PC-3 (cell line): ENCODE results near the gene TNFSF10.

ENCODE experiments used
- EZH2 ChIP-seq: fragments of 300-600 bp; sonication (generic); IDR thresholded peaks from one replicate; pipeline ENCODE4 v1.6.1; 2017; ENCODE audit warnings: antibody characterized with exemption, mild to moderate bottlenecking, low read length; ENCODE audit not compliant: unreplicated experiment
- EZH2phosphoT487 ChIP-seq: fragments of 300-600 bp; sonication (generic); IDR thresholded peaks from 2 replicates; pipeline ENCODE4 v1.6.1; 2018; ENCODE audit warnings: mild to moderate bottlenecking, antibody characterized with exemption, low read length, borderline replicate concordance
- TF ChIP-seq, protein P1 (sequence below): fragments of 300-600 bp; sonication (generic); conservative IDR thresholded peaks from 2 replicates; pipeline ENCODE4 v1.5.1; 2017; ENCODE audit warnings: antibody characterized with exemption, low read depth, mild to moderate bottlenecking, low read length

DNA sequence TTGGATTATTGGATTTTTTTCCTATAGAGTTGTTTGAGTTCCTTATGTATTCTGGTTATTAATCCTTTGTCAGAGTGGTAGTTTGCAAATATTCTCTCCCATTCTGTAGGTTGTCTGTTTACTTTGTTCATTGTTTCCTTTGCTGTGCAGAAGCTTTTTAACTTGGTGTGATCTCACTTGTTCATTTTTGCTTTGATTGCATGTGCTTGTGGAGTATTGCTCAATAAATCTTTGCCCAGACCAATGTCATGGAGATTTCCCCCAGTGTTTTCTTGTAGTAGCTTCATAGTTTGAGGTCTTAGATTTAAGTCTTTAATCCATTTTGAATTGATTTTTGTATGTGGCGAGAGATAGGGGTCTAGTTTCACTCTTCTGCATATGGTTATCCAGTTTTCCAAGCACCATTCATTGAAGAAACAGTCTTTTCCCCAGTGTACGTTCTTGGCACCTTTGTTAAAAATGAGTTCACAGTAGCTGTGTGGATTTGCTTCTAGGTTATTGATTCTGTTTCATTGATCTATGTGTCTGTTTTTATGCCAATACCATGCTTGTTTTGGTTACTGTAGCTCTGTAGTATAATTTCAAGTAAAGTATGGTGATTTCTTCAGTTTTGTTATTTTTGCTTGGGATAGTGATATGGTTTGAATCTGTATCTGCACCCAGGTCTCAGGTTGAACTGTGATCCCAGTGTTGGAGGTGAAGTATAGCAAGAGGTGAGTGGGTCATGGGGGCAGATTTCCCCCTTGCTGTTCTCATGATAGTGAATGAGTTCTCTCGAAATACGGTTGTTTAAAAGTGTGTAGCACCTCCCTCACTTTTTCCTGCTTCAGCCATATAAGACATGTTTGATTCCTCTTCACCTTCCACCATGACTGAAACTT lies 46.1 kb upstream of the TNFSF10 start:
- TF ChIP-seq, protein P1, sequence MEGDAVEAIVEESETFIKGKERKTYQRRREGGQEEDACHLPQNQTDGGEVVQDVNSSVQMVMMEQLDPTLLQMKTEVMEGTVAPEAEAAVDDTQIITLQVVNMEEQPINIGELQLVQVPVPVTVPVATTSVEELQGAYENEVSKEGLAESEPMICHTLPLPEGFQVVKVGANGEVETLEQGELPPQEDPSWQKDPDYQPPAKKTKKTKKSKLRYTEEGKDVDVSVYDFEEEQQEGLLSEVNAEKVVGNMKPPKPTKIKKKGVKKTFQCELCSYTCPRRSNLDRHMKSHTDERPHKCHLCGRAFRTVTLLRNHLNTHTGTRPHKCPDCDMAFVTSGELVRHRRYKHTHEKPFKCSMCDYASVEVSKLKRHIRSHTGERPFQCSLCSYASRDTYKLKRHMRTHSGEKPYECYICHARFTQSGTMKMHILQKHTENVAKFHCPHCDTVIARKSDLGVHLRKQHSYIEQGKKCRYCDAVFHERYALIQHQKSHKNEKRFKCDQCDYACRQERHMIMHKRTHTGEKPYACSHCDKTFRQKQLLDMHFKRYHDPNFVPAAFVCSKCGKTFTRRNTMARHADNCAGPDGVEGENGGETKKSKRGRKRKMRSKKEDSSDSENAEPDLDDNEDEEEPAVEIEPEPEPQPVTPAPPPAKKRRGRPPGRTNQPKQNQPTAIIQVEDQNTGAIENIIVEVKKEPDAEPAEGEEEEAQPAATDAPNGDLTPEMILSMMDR: no peak
- no peak for TF ChIP-seq EZH2
- TF ChIP-seq EZH2phosphoT487: no peak
